ENCODE measurements around the gene IRS1.

Gene IRS1

DNA sequence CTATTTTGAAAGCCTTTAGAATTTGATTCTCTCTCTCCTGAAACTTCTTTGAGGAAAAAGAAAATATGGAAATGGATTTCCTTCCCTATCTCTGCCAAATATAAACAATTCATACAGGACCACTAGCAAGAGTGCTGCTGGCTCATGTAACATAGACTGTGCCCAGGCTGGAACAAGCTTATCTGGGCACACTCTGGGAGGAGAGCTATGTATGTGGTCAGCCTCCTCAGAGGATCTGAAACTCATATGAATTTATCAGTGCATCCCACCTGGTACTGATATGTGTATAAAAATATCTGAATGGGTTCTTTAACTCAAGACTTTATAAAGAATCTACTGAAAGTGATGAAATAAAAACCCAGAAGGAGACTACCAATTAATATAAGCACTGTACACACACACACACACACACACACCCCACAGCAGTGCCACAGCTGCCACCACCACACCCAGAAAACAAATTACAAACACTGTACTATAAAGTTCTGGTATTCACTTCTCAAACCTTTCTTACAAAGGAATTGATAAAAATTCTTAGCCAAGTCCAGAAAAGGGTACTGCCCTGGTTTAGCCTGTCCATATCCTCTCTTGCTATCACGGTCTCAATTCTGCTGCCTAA lies 115.6 kb downstream of the IRS1 start:
- DNase-seq, result no peak

- no peak for DNase-seq
These were observed 116.4 kb downstream of the IRS1 start for GRCh38 chr2:226683196-226683595.

Measured in NCI-H1694 (cell line).